ENCODE measurements around the gene TSPYL6. TPM values are rescaled to one million over a fixed set of nuclear protein-coding genes. Genes with fewer than 3 reads are reported as not detected.

Gene TSPYL6
- total RNA-seq, 4 donors from 2014 or later = not detected

GRCh38 chr2:54279385-54279784, 23.4 kb upstream of the TSPYL6 start:
- Histone ChIP-seq H3K36me3 (no peaks in the 10 kb centered on the region), H3K9me3 (no peaks in the 10 kb centered on the region), H3K27me3 (no peaks in the 10 kb centered on the region), H3K4me1 (no peaks in the 10 kb centered on the region), H3K4me3 (no peak overlapping the region), H3K27ac (no peak overlapping the region)
- TF ChIP-seq POLR2A (IDR thresholded peaks at IDR 0.05) = no peak
- no peak for TF ChIP-seq EP300 (IDR thresholded peaks at IDR 0.05)
- no peak for TF ChIP-seq CTCF (IDR thresholded peaks at IDR 0.05)
- TF ChIP-seq POLR2AphosphoS5 (IDR thresholded peaks at IDR 0.05) = no peak
- WGBS = 75% methylated on average over 2 of the region's 2 CpGs
- no peak for DNase-seq (ENCODE audit: low spot score in 2 of 2)

DNA sequence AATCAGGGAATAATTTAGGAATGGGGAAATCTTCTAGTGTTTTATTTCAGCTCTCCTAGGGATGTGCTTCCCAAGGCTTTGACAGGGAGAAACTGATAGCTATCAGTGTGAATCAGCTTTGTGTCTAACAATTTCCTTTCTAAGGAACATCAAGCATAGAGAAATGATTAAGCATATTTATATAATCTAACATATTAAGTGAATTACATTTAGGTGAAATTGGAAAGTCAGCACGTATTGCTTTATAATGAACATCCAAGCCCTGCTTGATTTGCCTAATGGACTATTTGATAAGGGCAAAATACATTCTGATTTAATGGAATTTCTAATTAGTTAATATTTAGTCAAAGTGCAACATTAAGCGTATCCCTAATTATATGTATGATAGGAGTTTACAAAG, 19.5 kb upstream of the TSPYL6 start:
- DNase-seq (ENCODE audit: low spot score in 2 of 2) = no peak
- H3K27me3 ChIP-seq = no peaks in the 10 kb centered on the region
- TF ChIP-seq CTCF (IDR thresholded peaks at IDR 0.05) (no peak), EP300 (IDR thresholded peaks at IDR 0.05) (no peak), POLR2A (IDR thresholded peaks at IDR 0.05) (no peak), POLR2AphosphoS5 (IDR thresholded peaks at IDR 0.05) (no peak)
- H3K4me3 ChIP-seq = no peak overlapping the region
- no peak overlapping the region for H3K27ac ChIP-seq
- no peaks in the 10 kb centered on the region for H3K9me3 ChIP-seq
- WGBS = 93% methylated on average over 2 of the region's 2 CpGs
- no peaks in the 10 kb centered on the region for H3K36me3 ChIP-seq
- H3K4me1 ChIP-seq = no peaks in the 10 kb centered on the region

GRCh38 chr2:54274781-54275242, 18.8 kb upstream of the TSPYL6 start:
- H3K36me3 ChIP-seq = no peaks in the 10 kb centered on the region
- H3K27ac ChIP-seq = no peak overlapping the region
- TF ChIP-seq POLR2A (IDR thresholded peaks at IDR 0.05) = no peak
- TF ChIP-seq CTCF (IDR thresholded peaks at IDR 0.05) = no peak
- no peak for TF ChIP-seq POLR2AphosphoS5 (IDR thresholded peaks at IDR 0.05)
- no peak for TF ChIP-seq EP300 (IDR thresholded peaks at IDR 0.05)
- H3K4me3 ChIP-seq = no peak overlapping the region
- WGBS = 59% methylated on average over 1 of the region's 1 CpG
- no peaks in the 10 kb centered on the region for H3K9me3 ChIP-seq
- no peaks in the 10 kb centered on the region for H3K27me3 ChIP-seq
- no peak for DNase-seq (ENCODE audit: low spot score in 2 of 2)
- H3K4me1 ChIP-seq = no peaks in the 10 kb centered on the region

- TF ChIP-seq EP300 (IDR thresholded peaks at IDR 0.05) = no peak
- TF ChIP-seq POLR2A (IDR thresholded peaks at IDR 0.05) = no peak
- TF ChIP-seq POLR2AphosphoS5 (IDR thresholded peaks at IDR 0.05) = no peak
- TF ChIP-seq CTCF (IDR thresholded peaks at IDR 0.05) = no peak
- Histone ChIP-seq H3K9me3 (no peaks in the 10 kb centered on the region), H3K4me3 (no peak overlapping the region), H3K36me3 (no peaks in the 10 kb centered on the region), H3K27ac (no peak overlapping the region), H3K27me3 (no peaks in the 10 kb centered on the region), H3K4me1 (no peaks in the 10 kb centered on the region)
- WGBS = 95% methylated on average over 6 of the region's 6 CpGs
- no peak for DNase-seq (ENCODE audit: low spot score in 2 of 2)
Measured at GRCh38 chr2:54271843-54272627, 16.0 kb upstream of the TSPYL6 start.

- no peak overlapping the region for H3K27ac ChIP-seq
- no peaks in the 10 kb centered on the region for H3K27me3 ChIP-seq
- TF ChIP-seq POLR2AphosphoS5 (IDR thresholded peaks at IDR 0.05) (no peak), POLR2A (IDR thresholded peaks at IDR 0.05) (no peak), EP300 (IDR thresholded peaks at IDR 0.05) (no peak), CTCF (IDR thresholded peaks at IDR 0.05) (no peak)
- no peaks in the 10 kb centered on the region for H3K36me3 ChIP-seq
- no peaks in the 10 kb centered on the region for H3K4me1 ChIP-seq
- WGBS = 90% methylated on average over 4 of the region's 4 CpGs
- DNase-seq (ENCODE audit: low spot score in 2 of 2) = no peak
- H3K4me3 ChIP-seq = no peak overlapping the region
- no peaks in the 10 kb centered on the region for H3K9me3 ChIP-seq
Measured at GRCh38 chr2:54271189-54271588, 15.2 kb upstream of the TSPYL6 start.
